Smooth muscle cell (in vitro differentiated cells): ENCODE results near the gene MTARC1. TPM values are rescaled to one million over a fixed set of nuclear protein-coding genes. Genes with fewer than 3 reads are reported as not detected.

Experiments used
- DNase-seq: peaks from one replicate; lab custom pipeline; 2025; ENCODE audit not compliant: unreplicated experiment; lab: John Stamatoyannopoulos, UW
- H2AFZ ChIP-seq: fragments of 200-600 bp; sonication (generic); 2 replicates; pipeline ENCODE4 v1.6.0; 2016; ENCODE audit warnings: antibody characterized with exemption, low read depth, mild to moderate bottlenecking
- H3F3A ChIP-seq: fragments of 200-600 bp; sonication (generic); 2 replicates; pipeline ENCODE4 v1.6.0; 2017; ENCODE audit warnings: antibody characterized with exemption, low read depth
- H3K27ac ChIP-seq: fragments of 200-600 bp; sonication (generic); 2 replicates; pipeline ENCODE4 v1.5.1; 2016; ENCODE audit warnings: low read depth, mild to moderate bottlenecking
- H3K27me3 ChIP-seq: fragments of 200-600 bp; sonication (generic); 2 replicates; pipeline ENCODE4 v1.6.1; 2016; ENCODE audit warnings: low read depth, mild to moderate bottlenecking
- H3K36me3 ChIP-seq: fragments of 200-600 bp; sonication (generic); 2 replicates; pipeline ENCODE4 v1.5.1; 2016; ENCODE audit warnings: low read depth
- H3K4me1 ChIP-seq: fragments of 200-600 bp; sonication (generic); 2 replicates; pipeline ENCODE4 v1.5.1; 2016; ENCODE audit warnings: low read depth
- H3K4me2 ChIP-seq: fragments of 200-600 bp; sonication (generic); 2 replicates; pipeline ENCODE4 v1.6.0; 2016; ENCODE audit warnings: mild to moderate bottlenecking
- H3K4me3 ChIP-seq: fragments of 200-600 bp; sonication (generic); 2 replicates; pipeline ENCODE4 v1.5.1; 2016; ENCODE audit warnings: mild to moderate bottlenecking
- H3K79me2 ChIP-seq: fragments of 200-600 bp; sonication (generic); 2 replicates; pipeline ENCODE4 v1.6.0; 2016; ENCODE audit warnings: low read depth, mild to moderate bottlenecking
- H3K9ac ChIP-seq: fragments of 200-600 bp; sonication (generic); 2 replicates; pipeline ENCODE4 v1.6.0; 2016; ENCODE audit warnings: low read depth
- H3K9me3 ChIP-seq: fragments of 200-600 bp; sonication (generic); replicated peaks from 2 replicates; pipeline ENCODE4 v1.5.1; 2016; ENCODE audit warnings: low read depth
- H4K20me1 ChIP-seq: fragments of 200-600 bp; sonication (generic); 2 replicates; pipeline ENCODE4 v1.6.0; 2016; ENCODE audit warnings: low read depth
- WGBS: methylation state at CpG from one replicate; pipeline ENCODE4 v1.1.7; 2016; ENCODE audit warnings: low lambda C conversion rate; 5-methylcytosine and 5-hydroxymethylcytosine counted together
- polyA plus RNA-seq: library from polyadenylated mRNA; unstranded; fragments of >200 nt; fragmentation: Nextera tagmentation; extraction: Ambion mirVana; gene quantifications from 2 replicates; pipeline ENCODE4 v1.2.1, GENCODE V29; 2016
- total RNA-seq: library from RNA; depleted of rRNA; stranded (reverse); fragments of >200 nt; gene quantifications from 2 replicates; pipeline ENCODE4 v1.2.3, GENCODE V29; 2014
- TF ChIP-seq, protein P1 (sequence below): fragments of 200-600 bp; sonication (generic); IDR thresholded peaks from 2 replicates; pipeline ENCODE4 v1.5.1; 2017; ENCODE audit warnings: borderline replicate concordance, mild to moderate bottlenecking, antibody characterized with exemption; ENCODE audit not compliant: insufficient read depth, poor library complexity, severe bottlenecking

MTARC1 gene
- total and polyA plus RNA-seq, 2 experiments from 2014 or later, result 0.83 to 2.3 TPM

DNA sequence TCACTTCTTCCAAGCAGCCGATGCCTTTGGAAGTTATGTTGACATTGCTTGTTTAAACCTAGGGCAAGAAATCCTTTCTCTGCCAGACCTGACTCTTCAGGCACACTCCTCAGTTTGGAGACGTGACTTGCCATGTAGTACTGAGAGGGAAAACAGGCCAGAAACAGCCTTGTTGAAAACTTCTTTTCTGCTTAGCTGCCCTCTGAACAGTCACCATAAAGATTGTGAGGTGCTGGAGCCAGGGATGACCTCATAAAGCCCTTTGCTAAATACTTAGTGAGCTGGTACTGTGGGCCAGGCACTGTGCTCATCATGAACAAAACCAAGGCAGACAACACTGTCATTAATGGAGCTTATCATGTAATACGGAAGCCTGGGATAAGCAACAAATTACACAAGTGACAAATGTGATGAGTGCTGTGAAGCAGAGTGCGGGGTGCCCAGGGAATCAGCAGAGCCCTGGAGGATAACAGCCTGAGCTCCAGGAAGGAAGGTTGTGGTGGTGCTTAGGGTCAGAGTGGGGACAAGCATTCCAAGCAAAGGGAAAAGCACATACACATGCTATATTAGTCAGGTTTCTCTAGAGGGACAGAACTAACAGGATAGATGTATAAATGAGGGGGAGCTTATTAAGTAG lies 42.4 kb downstream of the MTARC1 start:
- Histone ChIP-seq H3K27me3 (peaks cover 41% of the 10 kb centered on the region), H3K79me2 (no peaks in the 10 kb centered on the region)

DNA sequence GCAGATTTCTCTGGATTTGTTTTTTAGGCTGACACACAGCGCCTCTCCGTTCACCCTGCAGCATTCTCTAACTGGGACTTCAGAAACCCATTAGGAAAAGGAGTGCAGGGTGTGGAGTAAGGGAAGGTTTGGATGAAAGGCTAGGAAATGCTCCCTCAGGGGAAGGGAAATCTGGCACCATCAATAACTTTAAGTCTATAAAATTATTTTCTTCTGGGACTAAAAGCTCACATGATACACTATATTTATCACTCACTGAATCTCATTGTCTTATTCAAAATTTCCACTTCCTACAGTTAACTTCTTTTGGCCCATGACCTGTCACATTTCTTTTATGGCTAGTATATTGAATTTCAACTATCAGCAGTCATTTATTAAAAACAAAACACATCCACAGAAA lies 46.7 kb downstream of the MTARC1 start:
- Histone ChIP-seq H3K27ac (no peak overlapping the region), H2AFZ (no peak overlapping the region), H3K4me2 (no peak overlapping the region), H3K36me3 (no peaks in the 10 kb centered on the region), H3K27me3 (peaks cover 84% of the 10 kb centered on the region), H3K9ac (no peak overlapping the region), H3K9me3 (no peaks in the 10 kb centered on the region), H3K79me2 (no peaks in the 10 kb centered on the region), H3K4me3 (no peak overlapping the region), H4K20me1 (no peaks in the 10 kb centered on the region), H3F3A (no peaks in the 10 kb centered on the region), H3K4me1 (no peaks in the 10 kb centered on the region)
- no peak for DNase-seq
- TF ChIP-seq, protein P1, sequence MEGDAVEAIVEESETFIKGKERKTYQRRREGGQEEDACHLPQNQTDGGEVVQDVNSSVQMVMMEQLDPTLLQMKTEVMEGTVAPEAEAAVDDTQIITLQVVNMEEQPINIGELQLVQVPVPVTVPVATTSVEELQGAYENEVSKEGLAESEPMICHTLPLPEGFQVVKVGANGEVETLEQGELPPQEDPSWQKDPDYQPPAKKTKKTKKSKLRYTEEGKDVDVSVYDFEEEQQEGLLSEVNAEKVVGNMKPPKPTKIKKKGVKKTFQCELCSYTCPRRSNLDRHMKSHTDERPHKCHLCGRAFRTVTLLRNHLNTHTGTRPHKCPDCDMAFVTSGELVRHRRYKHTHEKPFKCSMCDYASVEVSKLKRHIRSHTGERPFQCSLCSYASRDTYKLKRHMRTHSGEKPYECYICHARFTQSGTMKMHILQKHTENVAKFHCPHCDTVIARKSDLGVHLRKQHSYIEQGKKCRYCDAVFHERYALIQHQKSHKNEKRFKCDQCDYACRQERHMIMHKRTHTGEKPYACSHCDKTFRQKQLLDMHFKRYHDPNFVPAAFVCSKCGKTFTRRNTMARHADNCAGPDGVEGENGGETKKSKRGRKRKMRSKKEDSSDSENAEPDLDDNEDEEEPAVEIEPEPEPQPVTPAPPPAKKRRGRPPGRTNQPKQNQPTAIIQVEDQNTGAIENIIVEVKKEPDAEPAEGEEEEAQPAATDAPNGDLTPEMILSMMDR, result no peak
- 60% methylated on average over 2 of the region's 2 CpGs for WGBS

More for the DNA sequence above, 42.4 kb downstream of the MTARC1 start:
- no peaks in the 10 kb centered on the region for H3K9me3 ChIP-seq
- H3K9ac ChIP-seq, result no peak overlapping the region
- H2AFZ ChIP-seq, result no peak overlapping the region
- H3K4me2 ChIP-seq, result no peak overlapping the region
- TF ChIP-seq, protein P1, result no peak
- no peak overlapping the region for H3K4me3 ChIP-seq
- 20% methylated on average over 4 of the region's 4 CpGs for WGBS
- no peaks in the 10 kb centered on the region for H3K4me1 ChIP-seq
- no peaks in the 10 kb centered on the region for H4K20me1 ChIP-seq
- no peak for DNase-seq
- no peaks in the 10 kb centered on the region for H3K36me3 ChIP-seq
- H3F3A ChIP-seq, result no peaks in the 10 kb centered on the region
- no peak overlapping the region for H3K27ac ChIP-seq

DNA sequence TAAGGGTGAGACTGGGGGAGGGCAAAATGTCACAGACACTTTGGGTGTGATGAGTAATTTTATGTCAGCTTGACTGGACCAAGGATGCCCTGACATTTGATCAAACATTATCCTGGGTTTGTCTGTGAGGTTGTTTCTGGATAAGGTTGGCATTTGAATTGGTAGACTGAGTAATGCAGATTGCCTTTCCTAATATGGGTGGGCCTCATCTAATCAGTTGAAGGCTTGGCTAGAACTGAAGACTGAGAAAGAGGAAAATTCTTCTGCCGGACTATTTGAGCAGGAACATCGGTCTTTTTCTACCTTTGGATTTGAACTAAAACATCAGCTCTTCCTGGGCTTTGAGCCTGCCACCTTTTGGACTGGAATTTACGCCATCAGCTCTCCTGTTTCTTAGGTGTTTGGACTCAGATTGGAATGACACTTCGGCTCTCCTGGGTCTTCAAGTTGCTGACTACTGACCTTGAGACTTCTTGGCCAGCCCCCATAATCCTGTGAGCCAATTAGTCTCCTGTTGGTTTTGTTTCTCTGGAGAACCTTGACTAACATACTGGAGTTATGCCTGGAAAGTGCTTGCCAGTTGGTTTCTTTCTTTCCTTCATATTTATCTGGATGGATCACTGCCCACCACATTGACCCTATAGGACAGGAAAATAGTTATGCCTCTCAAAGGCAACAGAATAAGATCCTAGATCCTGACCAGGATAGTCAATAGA lies 47.6 kb downstream of the MTARC1 start:
- Histone ChIP-seq H3K27ac (no peak overlapping the region), H3F3A (no peaks in the 10 kb centered on the region), H3K4me1 (no peaks in the 10 kb centered on the region), H3K27me3 (peaks cover 91% of the 10 kb centered on the region), H3K4me3 (no peak overlapping the region), H3K4me2 (no peak overlapping the region), H3K9me3 (no peaks in the 10 kb centered on the region), H2AFZ (no peak overlapping the region), H4K20me1 (no peaks in the 10 kb centered on the region), H3K9ac (no peak overlapping the region), H3K36me3 (no peaks in the 10 kb centered on the region), H3K79me2 (no peaks in the 10 kb centered on the region)
- TF ChIP-seq, protein P1, result no peak
- 94% methylated on average over 4 of the region's 4 CpGs for WGBS
- no peak for DNase-seq

Other genes with a start within 250 kb of the MTARC1 start
- 0.22 and 1.2 TPM in 2 replicates for gene C1orf115, start 96.5 kb upstream of the MTARC1 start, total RNA-seq
- gene C1orf115, start 96.5 kb upstream of the MTARC1 start, polyA plus RNA-seq, result 0.05 and 1.3 TPM in 2 replicates
- 7.6 and 13.0 TPM in 2 replicates for gene MTARC2, start 38.6 kb upstream of the MTARC1 start, total RNA-seq
- 4.7 and 6.1 TPM in 2 replicates for gene MTARC2, start 38.6 kb upstream of the MTARC1 start, polyA plus RNA-seq
- 0.58 and 3.2 TPM in 2 replicates for gene HLX, start 92.5 kb downstream of the MTARC1 start, total RNA-seq
- gene HLX, start 92.5 kb downstream of the MTARC1 start, polyA plus RNA-seq, result 2.5 and 4.0 TPM in 2 replicates